Stimulated activated CD4-positive, alpha-beta T cell treated with anti-CD3 and anti-CD28 coated beads, Interleukin-15, amount 100 ng/mL, for 1 hour (primary cell): ENCODE data around the gene BMP6.
A peak's percentile ranks its signal among the peaks of the same experiment; 100 is the strongest.

Source experiments
- DNase-seq, 2 donors: peaks; one replicate each; pipeline ENCODE4 v3.0.0-alpha.2; 2020; ENCODE audit warnings: low read depth in 1 of 2, low spot score in 1 of 2

Gene BMP6

DNA sequence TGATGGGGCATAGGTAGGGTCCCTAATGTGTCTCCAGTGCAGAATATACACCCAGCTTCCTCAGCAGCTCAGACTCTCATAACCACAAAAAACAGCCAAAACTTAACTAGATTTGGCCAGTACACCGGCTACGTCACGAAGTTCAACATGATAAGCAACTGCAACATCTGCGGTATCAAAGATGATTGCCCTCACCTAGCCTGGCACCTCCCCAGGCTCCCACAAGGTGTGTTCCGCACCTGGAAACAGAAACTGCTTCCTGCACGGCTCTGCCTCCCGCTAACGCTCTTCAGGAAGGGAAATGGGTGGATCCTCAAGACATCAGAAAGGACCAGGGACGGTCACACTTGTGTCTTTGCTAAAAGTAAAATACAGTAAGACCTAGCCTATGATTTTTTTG is 175.2 kb downstream of the BMP6 start:
- no peak for DNase-seq

DNA sequence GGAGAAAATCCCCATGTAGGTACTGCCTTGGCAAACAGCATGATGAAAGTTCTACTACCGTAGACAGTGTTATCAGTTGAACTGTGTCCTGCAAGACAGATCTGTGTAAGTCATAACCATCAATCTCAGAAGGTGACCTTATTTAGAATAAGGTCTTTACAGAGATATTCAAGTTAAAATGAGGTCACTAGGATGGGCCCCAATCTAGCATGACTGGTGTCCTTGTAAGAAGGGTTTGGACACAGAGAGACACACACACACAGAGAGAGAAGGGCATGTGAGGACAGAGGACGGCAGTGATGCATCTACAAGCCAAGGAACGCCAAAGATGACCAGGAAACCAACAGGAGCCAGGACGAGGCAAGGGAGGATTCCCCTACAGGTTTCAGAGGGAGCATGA is 175.9 kb downstream of the BMP6 start:
- DNase-seq = no peak

DNA sequence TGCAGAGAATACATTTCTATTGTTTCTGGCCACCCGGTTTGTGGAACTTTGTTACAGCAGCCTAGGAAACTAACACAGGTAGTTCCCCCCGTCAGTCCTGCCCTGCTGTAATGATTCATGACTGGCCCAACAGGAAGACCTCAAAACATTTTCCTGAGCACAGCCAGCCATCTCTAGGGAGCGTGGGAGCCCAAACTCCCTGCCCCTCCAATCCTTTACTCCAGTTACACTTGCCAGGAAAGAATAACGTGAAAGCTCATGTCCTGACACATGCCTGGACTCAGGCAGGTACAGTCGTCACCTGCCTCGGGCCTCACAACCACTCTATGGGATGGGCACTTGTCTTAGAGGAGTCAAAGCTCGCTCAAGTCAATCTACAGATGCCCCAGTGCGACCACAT is 176.3 kb downstream of the BMP6 start:
- DNase-seq = no peak

DNA sequence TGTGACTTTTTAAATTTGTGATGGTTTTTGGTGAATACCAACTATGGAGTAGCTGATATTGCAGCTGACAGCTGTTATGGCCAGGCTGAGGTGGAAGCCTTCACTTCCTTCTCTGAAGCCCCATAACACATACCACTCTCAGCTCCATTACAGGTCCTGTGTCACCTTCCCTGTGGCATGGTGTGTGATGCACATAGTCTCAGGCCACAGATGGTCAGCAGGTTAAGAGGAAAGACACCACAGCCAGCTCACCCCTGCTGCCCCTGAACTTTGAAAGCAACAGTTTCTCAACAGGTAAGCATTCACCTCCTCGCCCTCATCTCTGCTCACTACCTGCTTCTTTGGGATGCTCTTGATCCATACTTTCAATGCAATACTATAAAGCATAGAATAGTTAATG is 177.0 kb downstream of the BMP6 start:
- DNase-seq = no peak

DNA sequence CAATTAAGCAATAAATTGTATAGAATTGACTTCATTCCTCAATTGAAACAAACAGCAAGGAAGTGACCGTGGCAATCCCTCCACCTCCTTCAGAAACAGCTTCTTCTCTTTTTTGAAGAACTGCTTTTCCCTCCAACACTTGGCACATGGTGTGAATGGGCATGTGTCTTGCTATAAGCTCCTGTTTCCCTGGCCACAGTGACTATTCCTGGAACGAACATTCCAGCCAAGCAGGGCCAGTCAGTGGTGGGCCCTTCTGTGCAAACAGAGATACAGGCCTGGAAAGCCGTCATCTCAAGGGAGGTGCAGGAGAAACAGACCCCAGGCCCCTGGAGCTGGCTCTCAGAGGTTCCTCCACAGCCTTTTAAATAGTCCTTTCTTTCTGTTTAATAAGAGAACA is 177.8 kb downstream of the BMP6 start:
- no peak for DNase-seq

DNA sequence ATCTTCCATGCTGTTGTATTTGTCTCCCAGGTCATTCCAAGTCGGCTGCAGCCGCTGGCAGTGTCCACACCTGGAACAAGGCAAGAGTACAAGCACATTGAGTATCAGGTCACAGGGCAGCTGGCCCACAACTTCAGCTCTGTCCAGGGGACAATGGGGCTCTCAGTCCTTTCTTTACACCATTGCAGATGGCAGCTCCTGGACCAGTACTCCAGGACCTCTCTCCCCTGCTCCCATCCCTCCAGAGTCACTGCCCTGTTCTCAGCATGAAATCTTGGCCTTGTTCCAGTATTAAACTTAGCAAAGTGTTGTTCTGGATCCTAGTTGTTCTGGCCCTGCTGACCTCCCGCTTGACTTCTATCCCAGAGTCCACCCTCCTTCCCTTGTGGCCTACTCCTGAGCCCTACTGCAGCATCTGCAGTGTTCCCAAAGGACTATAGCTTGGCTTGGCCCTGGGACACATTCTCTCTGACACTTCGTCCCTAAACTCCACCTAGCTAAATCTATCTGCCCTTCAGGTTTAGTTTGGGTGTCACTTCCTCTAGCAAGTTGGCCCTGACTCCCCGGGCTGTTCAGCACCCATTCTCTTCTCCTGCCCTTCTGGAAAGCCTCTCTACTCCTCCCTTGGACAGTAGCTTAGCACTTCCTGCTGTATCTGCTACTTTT is 178.9 kb downstream of the BMP6 start:
- no peak for DNase-seq

DNA sequence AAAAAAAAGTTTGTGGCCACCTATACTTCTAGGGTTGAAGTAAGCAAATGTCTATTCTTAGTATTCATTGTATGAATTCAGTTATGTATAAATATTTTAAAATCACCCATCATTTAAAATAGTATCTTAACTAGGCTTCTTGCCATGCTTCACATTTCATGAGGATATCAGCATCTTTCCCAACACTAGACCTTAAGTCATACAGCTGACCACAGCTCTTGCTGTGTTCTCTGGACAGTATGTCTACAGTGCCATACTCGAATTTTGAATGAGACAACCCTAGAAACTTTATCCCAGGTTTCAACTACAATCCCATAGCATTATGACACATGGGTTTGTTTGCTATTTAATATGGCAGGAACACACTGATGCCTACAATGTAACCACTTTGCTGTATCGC is 179.5 kb downstream of the BMP6 start:
- no peak for DNase-seq

DNA sequence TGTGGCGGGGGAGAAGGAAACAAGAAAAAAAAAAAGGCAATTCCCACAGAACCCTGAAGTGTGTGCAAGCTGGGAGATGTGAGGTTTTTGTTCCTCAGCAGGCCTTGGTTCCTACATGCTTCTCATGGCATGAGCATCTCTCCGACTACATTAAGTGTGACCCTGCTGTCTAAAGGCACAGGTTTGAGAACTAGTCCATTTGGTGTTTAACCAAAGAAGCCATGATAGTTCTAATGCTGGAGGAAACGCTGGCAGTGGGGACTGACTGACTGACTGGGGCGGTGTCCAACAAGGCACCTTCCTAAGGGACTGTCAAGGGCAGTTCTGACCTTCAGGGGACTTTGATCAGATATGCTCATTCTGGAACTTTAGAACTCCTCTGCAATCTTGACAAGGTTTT is 180.8 kb downstream of the BMP6 start:
- no peak for DNase-seq

DNA sequence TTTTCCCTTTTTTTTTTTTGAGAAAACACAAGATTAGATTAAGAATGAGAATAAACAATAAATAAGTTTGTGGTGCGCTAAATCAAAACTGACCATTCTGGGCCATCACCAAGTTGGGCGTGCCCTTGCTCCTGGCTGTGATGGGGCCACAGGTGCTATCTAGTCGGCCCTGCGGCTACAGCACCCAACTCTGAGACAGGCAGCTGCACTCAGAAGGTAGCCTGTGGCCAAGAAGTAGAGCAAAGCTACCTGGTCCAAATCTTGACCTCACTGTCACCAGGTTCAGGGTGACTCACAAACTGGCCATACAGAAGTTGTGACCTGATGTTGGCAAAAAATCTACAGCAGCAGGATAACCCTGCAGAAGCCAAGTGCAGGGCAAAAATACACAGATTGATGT is 181.3 kb downstream of the BMP6 start:
- no peak for DNase-seq

DNA sequence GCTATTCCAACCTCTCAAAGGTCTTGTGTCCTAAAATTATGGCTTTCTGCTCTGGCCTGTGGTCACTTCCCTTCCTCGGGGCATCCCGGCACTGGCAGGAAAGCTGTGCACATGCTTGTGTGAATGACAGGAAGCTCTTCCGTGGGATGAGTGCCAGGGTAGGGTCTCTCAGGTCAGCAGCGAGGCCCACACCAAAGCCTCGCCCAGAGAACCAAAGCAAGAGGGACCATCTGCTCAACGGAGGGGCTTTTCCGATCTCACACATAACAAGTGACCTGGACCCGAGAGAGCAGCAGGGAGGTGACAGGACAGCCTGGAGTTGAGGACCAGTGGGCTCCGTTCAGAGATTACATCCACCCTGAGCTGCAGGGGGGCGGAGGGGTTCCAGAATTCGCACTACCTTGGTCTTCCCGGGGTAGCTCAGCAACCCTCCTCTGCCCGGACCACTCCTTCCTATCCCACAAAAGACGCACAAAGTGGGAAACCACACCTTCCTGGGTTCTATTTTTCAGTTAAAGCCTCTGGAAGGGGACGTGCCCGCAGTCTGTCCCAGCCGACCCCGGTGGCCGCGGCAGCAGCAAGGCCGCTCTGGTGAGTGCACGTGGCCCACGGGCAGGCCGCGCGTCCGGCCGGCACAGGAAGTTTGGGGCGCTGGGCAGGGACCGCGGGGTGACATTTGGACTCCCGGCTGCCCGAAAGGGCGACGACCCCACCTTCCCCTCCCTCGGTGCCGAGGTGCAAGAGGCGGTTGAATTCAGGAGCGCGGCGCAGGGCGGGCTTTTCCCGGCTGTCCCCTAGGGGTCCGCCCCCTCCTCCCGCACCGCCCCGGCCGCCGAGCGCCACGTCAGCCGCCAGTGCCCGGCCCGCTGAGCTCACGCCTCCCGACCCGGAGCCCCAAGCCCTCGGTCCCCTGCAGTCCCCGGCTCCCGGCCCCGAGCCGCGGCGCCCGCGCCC is 183.7 kb downstream of the BMP6 start:
- peak in 1 of 2 donors; percentile 44 for DNase-seq

DNA sequence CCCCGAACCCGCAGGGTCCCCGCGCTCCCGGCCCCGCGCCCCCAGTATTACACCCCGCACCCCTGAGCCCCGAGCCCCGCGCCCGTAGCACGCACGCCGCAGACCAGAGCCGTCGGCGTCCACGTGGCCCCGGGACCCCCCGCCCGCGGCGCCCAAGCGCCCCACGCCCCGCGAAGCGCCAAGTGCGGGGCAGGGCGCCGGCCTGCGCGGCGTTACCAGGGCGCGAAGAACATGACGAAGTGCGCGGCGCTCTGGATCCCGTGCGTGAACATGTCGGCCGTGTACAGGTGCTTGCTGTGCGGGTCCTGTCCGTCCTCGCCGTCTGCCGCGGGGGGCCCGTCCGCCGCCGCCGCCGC is 184.4 kb downstream of the BMP6 start:
- no peak for DNase-seq

DNA sequence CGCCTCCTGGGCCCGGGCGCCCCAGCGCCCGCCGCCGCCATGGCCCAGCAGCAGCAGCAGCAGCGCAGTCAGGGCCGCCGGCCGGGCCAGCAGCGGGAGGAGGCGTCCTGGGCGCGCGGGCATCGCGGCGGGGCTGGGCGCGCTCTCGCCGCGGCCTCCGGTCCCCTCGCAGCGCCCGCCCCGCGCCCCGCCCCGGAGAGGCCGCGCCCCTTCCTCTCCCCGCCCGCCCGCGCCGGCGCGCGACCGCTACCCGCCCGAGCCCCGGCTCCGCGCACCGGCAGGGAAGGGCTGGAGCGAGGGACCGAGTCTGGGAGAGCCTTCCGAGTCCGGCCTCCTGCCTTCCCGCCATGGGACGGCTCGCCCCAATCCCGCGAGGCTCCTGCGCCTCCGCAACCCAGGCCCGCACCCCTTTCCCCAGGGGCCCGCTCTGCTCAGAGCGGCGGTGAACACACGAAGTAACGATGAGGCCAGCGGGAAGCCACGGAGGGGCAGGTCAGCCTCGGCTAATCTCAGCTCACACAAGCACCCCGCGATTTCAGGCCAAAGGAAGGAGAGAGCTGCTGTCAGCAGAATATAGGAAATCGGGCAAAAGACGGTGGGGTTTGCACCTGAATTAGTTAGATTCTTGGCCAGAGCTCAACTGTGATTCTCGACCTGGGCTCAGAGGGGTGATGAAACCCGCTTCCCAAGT is 184.9 kb downstream of the BMP6 start, which contains the start of gene TXNDC5:
TXNDC5 (minus strand) TSS at position 135 of the 691 bp plus-strand sequence; CDS start at position 123, 12 bp downstream.
- peak; percentile 37 to 72 for DNase-seq

DNA sequence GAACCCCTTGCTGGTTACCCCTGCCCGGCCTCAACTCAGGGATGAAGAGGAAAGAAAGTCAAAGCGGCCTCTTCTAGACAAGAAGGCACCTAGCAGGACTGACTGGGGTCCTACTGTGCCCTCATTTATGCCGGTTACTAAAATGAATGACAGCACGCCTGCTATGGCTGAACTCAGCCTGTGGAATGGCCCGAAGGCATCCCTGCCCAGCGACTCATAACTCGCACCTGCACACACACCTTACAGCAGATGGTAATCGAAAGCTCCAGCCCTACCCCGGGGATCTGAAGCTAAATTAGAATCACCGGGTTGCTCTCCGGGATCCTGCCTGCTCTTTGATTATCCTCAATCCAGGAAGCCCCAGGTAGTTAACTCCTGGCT is 185.4 kb downstream of the BMP6 start:
- DNase-seq = no peak

DNA sequence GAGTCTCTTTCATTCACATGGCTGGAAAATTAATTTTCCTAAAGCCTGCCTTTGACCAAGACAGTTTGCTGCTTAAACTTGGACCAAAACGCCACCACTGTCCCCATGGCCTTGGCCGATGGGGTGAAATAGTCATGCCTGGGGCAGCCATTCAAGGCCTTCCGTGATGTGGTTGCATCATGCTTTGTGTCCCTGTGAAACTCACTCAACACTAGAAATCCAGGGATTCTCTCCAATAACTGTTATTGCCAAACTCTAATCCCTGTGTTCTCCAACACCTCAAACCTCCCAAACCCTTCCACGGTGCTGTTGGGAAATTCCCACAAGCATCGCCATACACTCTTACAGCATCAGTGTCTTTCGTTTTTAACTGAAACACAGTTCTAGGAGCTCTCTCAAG is 186.1 kb downstream of the BMP6 start:
- DNase-seq = no peak

DNA sequence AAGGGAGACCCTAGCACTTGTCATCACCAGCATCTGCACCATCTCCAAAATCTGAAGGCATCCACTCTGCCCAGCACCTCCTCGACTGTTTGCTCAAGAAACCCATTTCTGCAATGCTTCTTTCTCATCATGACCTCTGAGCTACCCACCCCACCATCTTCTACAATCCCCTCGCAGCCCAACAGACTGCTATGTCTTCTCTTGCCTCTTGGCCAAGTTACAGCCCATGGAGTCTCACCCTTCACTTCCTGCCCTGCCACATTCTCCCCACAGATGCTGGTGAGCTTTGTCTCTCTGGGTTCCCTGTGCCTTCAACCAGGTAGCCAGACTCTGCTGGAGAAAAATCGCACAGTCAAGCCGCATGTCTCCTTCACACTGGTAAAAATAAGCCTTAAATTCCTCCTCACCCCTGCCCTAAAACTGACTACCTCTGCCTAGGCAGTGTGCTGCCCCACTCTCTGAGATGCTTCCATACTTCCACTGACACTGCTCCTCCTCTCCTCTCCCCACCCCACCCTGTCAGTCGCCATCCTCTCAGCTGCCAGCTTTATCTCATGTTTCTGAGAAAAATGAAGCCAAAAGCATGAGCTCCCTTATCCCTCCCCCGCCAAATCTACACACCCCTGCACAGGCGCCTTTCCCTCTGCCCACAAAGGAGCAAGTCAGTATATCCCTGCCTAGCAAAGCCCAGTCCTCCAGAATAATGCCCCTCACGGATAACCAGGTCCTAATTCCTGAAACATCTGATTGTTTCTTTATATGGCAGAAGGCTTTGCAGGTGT is 187.0 kb downstream of the BMP6 start:
- no peak for DNase-seq

DNA sequence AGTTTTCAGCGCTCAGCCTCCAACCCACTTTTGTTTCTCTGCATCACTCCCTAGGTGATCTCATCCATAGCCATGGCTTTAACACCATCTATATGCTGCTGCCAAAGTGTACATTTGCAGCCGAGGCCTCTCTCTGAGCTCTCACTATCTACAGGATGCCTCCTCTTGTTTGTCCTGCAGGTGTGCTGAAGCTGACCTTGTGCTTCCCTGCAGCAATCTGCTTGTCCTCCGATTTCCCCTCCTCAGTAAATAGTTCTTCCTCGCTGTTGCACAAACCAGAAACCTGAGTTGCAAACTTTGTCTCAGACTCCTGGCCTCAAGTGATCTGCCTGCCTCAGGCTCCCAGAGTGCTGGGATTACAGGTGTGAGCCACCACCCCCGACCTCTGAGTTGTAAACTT is 188.4 kb downstream of the BMP6 start:
- no peak for DNase-seq

DNA sequence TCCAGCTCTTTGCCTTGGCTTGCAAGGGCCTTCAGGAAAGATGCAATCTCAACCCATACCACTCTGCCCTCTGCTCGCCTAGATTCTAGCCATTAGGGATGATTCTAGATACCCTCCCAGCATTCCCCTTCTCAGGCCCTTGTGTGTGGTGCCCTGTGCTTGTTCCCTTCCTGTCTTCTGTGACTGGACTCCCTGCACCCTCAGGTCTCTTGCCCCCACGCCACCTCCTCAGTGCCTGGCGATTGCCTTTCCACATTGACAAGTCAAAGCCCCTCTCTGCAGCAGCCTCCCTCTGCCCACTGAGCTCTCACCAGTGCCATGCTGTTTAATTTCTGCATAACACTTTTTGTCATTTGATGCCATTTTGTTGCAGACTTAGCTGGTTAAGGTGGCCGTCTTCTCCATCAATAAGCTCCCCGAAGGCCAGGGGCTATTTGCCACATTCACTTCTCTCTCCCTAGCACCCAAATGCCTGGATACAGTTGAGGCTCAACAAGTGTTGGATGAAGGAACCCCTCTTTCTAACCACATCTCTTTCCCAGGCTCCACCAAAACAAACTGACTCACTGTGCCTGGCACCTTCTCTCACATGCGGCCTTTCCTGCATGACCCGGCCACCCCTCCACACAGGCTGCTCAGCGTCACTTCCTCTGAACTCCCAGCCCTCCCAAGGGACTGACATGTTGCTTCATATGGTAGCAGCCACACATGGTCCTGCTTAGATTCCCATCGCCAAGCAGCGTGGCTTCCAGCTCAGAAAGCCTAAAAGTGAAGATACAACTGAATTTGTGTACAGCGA is 189.3 kb downstream of the BMP6 start:
- no peak for DNase-seq

DNA sequence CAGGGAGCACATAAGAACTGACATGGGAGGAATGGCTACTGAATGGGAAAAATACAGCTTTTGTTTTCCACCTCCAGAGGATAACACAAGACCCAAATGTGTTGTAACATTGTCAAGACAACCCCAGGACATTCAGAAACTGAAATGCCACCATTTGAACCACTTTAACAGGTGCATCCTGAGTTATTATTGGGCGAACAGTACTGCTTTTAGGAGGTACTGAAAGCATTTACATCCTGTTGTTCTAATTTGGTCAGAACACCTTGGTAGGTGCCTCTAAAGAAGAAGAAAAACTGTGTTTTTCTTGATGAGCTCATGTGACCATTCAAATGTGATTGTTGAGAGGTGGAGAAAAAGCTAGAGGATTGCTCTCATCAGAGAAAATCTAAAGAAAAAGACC is 191.1 kb downstream of the BMP6 start:
- no peak for DNase-seq

DNA sequence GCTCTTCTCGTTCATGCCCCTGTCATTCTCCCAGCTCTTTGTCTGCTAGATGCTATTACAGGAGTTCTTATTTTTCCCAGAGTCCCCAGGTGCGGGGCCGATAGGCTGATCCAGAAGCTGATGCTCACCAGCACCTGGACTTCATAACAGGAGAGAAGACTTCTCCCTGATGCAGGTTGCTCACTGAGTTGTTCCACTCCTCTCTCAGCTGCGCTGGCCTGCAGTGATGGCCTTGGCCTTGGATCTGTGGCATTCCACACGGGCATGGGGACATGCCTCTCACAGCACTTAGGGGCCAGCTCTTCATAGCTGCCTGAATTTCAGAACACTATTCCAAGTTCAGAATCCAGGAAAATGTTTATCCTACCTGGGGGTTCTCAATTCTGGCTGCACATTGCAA is 191.8 kb downstream of the BMP6 start:
- no peak for DNase-seq

DNA sequence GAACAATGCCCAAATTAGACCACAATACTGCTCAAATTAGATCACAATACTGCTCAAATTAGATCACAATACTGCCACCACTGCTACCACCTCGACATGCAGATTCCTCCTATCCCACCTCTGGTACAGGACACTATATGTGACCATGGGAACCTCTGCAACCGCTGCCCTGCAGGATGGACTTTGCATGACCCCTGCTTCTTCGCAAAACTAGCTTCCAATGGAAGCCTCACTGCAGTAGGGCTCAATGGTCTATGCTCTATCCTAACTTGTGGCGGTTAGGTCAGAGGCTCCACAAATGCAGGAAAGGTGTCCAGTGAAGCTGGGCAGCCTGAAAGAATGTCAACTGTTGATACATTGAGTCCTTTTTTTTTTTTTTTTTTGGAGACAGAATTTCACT is 192.5 kb downstream of the BMP6 start:
- DNase-seq = no peak
